Lower leg skin (tissue), 4 donors: ENCODE data around the gene GABBR2. TPM values are rescaled to one million over a fixed set of nuclear protein-coding genes. Genes with fewer than 3 reads are reported as not detected.

Experiments
- DNase-seq, 2 donors: peaks; one replicate each; pipeline ENCODE4 v3.0.0-alpha.2; 2019; ENCODE audit warnings: low spot score in 2 of 2
- H3K4me3 ChIP-seq: fragments of 200-600 bp; sonication (generic); 2 replicates; pipeline ENCODE4 v1.5.1; 2017; ENCODE audit warnings: mild to moderate bottlenecking, low read depth; ENCODE audit not compliant: poor library complexity, severe bottlenecking
- CTCF ChIP-seq, 3 donors: fragments of 450-650 bp; IDR thresholded peaks; one replicate each; pipeline ENCODE4 v1.5.1; 2016; ENCODE audit warnings: antibody characterized with exemption in 3 of 3, mild to moderate bottlenecking in 3 of 3, moderate library complexity in 2 of 3
- POLR2A ChIP-seq, 2 donors: fragments of 450-650 bp; IDR thresholded peaks; one replicate each; pipeline ENCODE4 v1.6.1; 2016 to 2017; ENCODE audit warnings: antibody characterized with exemption in 2 of 2, mild to moderate bottlenecking in 1 of 2, moderate library complexity in 1 of 2
- WGBS, 2 donors: methylation state at CpG; one replicate each; pipeline ENCODE4 v1.1.5; 2018; 5-methylcytosine and 5-hydroxymethylcytosine counted together
- intact Hi-C: fragments of 100-400 bp; cut with DNase I; formaldehyde crosslinking; loops from one replicate; pipeline ENCODE4 v1.15.0; 2023; ENCODE audit warnings: low total_unique reads
- total RNA-seq, 4 donors: library from RNA; depleted of rRNA; stranded (reverse); fragments of >200 nt; gene quantifications; one replicate each; pipeline ENCODE4 v1.1.0, GENCODE V29; 2016

Gene GABBR2
- total RNA-seq, 4 donors from 2014 or later, result 0.23 to 4.2 TPM; not detected in 2

DNA sequence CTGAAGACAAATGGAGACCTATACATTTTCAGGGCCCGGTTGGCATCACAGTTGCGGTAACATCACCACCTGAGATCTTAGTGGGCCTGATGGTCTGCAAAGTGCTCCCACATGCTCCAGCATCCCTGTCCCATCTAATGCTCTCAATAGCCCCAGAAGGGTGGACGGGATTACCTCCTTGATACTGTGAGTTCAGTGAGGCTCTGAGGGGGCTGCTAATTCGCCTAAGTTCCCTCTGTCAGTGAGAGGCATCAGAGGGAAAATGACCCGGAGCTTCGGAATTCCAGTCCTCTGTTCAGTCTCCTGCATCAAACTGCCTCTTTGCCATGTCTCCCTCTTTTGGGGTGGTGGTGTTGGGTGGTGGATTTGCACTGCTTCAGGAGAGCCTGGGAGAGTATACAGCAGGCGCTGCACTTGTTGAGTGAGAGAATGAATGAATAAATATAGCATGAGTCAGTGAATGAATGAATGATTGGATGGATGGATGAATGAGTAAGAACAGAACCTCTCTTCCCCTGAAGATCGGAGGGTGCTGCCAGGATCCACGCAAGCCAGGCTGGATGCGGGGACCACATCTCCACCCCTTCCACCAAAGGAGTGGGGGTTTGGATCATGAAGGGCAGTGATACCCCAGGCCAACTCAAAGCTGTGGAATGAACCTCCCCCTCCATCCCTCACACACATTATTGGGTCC, 141.0 kb downstream of the GABBR2 start:
- intact Hi-C loops, result no loop called here
- TF ChIP-seq POLR2A (IDR thresholded peaks at IDR 0.05) (no peak), CTCF (IDR thresholded peaks at IDR 0.05) (no peak)
- no peak overlapping the region for H3K4me3 ChIP-seq
- peak in 1 of 2 donors; percentile 43 for DNase-seq
- WGBS, 2 donors, result 89 to 92% methylated on average over 10 of the region's 10 CpGs

DNA sequence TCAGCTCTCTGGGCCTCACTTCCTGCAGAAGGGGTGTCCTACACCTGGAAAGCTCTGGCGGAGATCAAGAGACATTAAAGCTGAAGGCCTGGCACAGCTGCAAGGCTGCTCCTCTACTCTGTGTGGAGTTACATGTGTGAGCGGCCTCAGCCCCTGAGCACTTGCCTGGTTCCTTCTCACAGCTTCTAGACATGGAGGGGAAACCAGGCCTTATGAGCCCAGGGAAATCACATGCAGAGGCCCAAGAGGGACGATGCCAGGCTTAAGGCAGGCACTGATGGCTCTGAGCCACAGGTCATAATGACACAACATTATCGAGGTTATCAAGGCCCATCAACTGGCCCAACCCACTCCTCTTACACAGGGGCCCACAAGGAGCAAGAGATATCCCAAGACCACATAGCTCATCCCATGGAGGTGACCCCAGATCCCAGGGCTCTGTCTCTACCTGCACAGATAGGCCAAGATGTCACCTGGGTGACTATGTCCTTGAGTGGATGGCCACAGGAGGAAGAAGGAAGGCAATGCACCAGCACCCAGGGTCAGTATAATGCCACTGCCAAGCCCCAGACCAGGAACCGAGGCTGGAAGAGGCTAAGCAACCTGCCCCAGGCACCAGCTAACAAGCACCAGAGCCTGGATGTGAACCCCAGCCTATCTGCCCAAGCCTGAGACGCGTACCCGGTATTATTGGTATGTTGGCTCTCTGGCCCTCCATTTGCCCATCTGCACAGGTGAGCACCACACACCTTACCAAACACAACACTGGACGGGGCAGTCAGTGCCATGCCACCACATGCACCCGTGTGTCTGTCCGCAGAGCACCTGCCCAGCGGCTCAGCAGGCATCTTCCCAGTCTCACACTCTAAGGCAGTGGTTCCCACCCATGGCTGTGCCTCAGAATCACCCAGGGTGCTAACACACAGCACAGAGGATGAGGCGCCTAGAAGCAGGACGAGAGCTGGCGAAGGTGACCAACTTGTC, 143.3 kb downstream of the GABBR2 start:
- intact Hi-C loops, result no loop called here
- TF ChIP-seq CTCF (IDR thresholded peaks at IDR 0.05) (no peak), POLR2A (IDR thresholded peaks at IDR 0.05) (no peak)
- 92% methylated on average over 9 to 15 of the region's 15 CpGs for WGBS, 2 donors
- H3K4me3 ChIP-seq, result no peak overlapping the region
- peak in 1 of 2 donors; percentile 70 for DNase-seq

DNA sequence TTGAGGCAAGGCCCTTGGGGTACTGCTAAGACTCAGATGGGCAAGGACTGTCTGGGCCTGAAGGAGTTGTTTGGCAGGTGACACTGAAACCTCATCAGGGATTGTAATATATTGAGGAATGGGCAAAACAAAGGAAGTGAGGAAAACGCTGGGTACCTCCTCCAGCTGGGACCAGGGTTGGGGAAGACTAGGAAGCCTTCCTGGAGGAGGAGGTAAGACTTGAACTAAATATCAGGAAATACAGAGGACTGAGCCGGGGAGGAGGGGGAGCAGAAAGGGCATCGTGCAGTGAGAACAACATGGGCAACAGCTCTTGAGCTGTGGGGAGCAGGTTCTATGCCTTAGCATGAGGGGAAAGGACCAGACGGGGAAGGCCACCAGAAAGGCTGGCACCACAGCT, 144.0 kb downstream of the GABBR2 start:
- TF ChIP-seq POLR2A (IDR thresholded peaks at IDR 0.05) (no peak), CTCF (IDR thresholded peaks at IDR 0.05) (no peak)
- peak in 1 of 2 donors; percentile 9 for DNase-seq

GRCh38 chr9:98563988-98564387, 144.7 kb downstream of the GABBR2 start:
- no peak for TF ChIP-seq CTCF (IDR thresholded peaks at IDR 0.05)
- TF ChIP-seq POLR2A (IDR thresholded peaks at IDR 0.05), result no peak
- intact Hi-C loops, result no loop called here
- 83 to 91% methylated on average over 6 of the region's 6 CpGs for WGBS, 2 donors

More for the DNA sequence above, 144.0 kb downstream of the GABBR2 start:
- 87 to 88% methylated on average over 4 of the region's 4 CpGs for WGBS, 2 donors
- no peak overlapping the region for H3K4me3 ChIP-seq
- intact Hi-C loops, result no loop called here

DNA sequence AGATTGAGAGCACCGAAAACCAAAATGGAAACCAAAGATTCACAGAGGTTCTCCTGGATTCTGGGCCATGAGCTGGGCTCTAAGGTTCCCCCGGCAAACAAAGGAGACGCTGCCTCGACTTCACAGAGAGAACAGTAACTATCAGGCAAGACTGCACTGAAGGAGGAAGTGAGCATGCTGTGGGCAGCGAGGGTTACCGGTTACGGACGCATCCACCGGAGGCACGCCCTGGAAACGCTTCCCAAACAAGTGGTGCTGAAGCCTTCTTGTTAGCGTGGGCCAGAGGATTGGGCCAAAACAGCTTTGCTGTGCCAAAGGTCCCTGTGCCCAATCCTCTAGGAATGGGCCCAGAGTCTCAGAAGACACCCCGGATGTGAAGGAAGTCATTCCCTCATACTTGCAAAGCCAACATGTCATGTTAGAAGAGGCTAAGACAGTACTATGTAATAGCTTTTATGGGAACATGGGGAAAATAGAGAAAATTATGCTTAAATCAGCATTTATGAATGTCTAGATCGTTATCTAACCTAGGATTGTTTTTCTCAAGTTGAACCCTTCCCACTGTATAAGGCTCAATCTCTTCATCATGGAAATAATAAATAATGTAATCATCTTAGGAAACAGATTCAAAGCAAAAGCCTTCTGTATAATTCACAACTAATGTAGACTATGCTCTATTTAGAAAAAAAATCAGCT, 145.4 kb downstream of the GABBR2 start:
- no peak for TF ChIP-seq CTCF (IDR thresholded peaks at IDR 0.05)
- TF ChIP-seq POLR2A (IDR thresholded peaks at IDR 0.05), result no peak
- WGBS, 2 donors, result 79 to 87% methylated on average over 14 of the region's 14 CpGs
- intact Hi-C loops, result no loop called here
- DNase-seq, result peak in 1 of 2 donors; percentile 56
- no peak overlapping the region for H3K4me3 ChIP-seq

More at GRCh38 chr9:98563988-98564387, 144.7 kb downstream of the GABBR2 start:
- H3K4me3 ChIP-seq, result no peak overlapping the region
- peak in 1 of 2 donors; percentile 32 for DNase-seq
